Thyroid gland (tissue), 4 donors: ENCODE measurements around the gene AMPD2. TPM values are rescaled to one million over a fixed set of nuclear protein-coding genes. Genes with fewer than 3 reads are reported as not detected.
A peak's percentile ranks its signal among the peaks of the same experiment; 100 is the strongest.

Experiments
- DNase-seq, 2 donors: peaks; one replicate each; pipeline ENCODE4 v3.0.0-alpha.2; 2019
- H3K27ac ChIP-seq, 3 donors: fragments of 200-600 bp; sonication (generic); 1 replicate in 2 of 3; 2 replicates in 1 of 3; pipeline ENCODE4 v1.5.1; 2016 to 2019; ENCODE audit warnings: mild to moderate bottlenecking in 1 of 3, moderate library complexity in 1 of 3
- H3K27me3 ChIP-seq: fragments of 200-600 bp; sonication (generic); one replicate; pipeline ENCODE4 v1.5.1; 2019
- H3K36me3 ChIP-seq, 2 donors: fragments of 200-600 bp; sonication (generic); one replicate each; pipeline ENCODE4 v1.5.1; 2016 to 2019
- H3K4me1 ChIP-seq, 2 donors: fragments of 200-600 bp; sonication (generic); one replicate each; pipeline ENCODE4 v1.5.1; 2017 to 2019
- H3K4me3 ChIP-seq, 3 donors: fragments of 200-600 bp; sonication (generic); replicated peaks in 1 of 3; 1 replicate in 2 of 3; 2 replicates in 1 of 3; pipeline ENCODE4 v1.5.1; 2016; ENCODE audit warnings: mild to moderate bottlenecking in 1 of 3
- H3K9me3 ChIP-seq: fragments of 200-600 bp; sonication (generic); one replicate; pipeline ENCODE4 v1.5.1; 2017
- POLR2A ChIP-seq, 2 donors: fragments of 450-650 bp; IDR thresholded peaks; one replicate each; pipeline ENCODE4 v1.6.1; 2017; ENCODE audit warnings: antibody characterized with exemption in 2 of 2, mild to moderate bottlenecking in 2 of 2, moderate library complexity in 1 of 2
- WGBS, 2 donors: methylation state at CpG; one replicate each; pipeline ENCODE4 v1.1.5; 2017; 5-methylcytosine and 5-hydroxymethylcytosine counted together
- intact Hi-C: fragments of 100-400 bp; cut with DNase I; formaldehyde crosslinking; loops from one replicate; pipeline ENCODE4 v1.15.1; 2023
- total RNA-seq, 4 donors: library from RNA; depleted of rRNA; stranded (reverse); fragments of >200 nt; gene quantifications; one replicate each; pipeline ENCODE4 v1.2.3, GENCODE V29; 2016
- TF ChIP-seq, protein P1 (sequence below), 6 experiments: fragments of 200-600 bp in 3 of 6; fragments of 450-650 bp in 3 of 6; sonication (generic) in 3 of 6; IDR thresholded peaks; one replicate each; pipeline ENCODE4 v1.5.1; 2016 to 2019; ENCODE audit warnings: antibody characterized with exemption in 6 of 6, mild to moderate bottlenecking in 2 of 6, inconsistent platforms in 1 of 6, moderate library complexity in 1 of 6

The AMPD2 gene
- total RNA-seq = 10 to 100 TPM; 31.2 to 74.8 (median 46.8) TPM

DNA sequence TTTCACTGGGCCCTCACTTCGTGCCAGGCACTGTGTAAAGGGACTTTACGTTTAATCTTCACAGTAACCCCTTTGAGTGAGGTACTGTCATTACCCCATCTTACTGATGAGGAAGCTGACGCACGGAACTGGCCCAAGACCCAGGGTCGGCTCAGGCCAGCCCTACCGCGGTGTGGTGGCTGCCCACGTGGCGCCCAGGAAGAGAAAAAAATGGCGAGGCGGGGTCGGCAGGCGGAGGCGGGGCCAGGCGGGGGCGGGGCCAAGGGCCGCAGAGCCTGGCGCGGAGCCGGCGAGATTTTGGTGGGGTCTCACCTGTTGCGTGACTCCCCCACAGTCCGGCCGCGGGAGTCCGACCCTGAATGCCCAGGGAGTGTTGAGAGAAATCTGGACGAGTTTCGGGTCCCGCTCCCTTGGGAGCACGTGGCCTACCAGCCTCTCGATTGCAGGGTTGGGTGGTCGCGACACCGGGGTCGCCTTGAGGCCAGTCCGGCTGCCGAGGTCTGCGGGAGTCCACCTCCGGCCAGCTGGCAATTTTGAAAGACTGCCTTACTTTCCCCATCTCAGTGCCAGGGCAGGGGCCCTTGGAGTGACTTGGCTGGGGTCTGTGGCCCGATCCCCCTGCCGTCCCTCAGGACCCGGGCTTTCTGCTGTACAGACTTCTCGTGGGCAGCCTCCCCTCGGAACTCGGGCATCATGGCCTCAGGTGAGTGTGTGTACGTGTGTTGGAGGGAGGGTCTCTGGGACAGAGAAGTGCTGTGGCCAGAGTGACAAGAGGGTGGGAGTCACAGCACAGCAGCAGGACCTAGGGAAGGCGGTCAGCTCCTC is at the start of gene AMPD2, which contains the start of gene GNAT2:
Gene AMPD2, plus strand, starts transcription at position 262 of the 825 bp plus-strand sequence. CDS start 1,339 bp downstream, outside the sequence.
Gene GNAT2, minus strand, starts transcription at position 41 of the 825 bp plus-strand sequence. CDS start 6,746 bp downstream, outside the sequence.
- Histone ChIP-seq H3K27ac (peak within 1 kb of the TSS; percentile 65 to 82 (median 74)), H3K4me3 (peak within 1 kb of the TSS; percentile 23 to 70 (median 57)), H3K9me3 (no peaks in the 10 kb centered on the region), H3K27me3 (no peaks in the 10 kb centered on the region), H3K36me3 (no peaks in the 10 kb centered on the region), H3K4me1 (peaks cover 9 to 20% of the 10 kb centered on the region in 2 donors)
- intact Hi-C loops = no loop called here
- peak; percentile 68 to 71 for DNase-seq
- WGBS, 2 donors = 1% methylated on average over 13 to 31 of the region's 47 CpGs
- TF ChIP-seq, protein P1, sequence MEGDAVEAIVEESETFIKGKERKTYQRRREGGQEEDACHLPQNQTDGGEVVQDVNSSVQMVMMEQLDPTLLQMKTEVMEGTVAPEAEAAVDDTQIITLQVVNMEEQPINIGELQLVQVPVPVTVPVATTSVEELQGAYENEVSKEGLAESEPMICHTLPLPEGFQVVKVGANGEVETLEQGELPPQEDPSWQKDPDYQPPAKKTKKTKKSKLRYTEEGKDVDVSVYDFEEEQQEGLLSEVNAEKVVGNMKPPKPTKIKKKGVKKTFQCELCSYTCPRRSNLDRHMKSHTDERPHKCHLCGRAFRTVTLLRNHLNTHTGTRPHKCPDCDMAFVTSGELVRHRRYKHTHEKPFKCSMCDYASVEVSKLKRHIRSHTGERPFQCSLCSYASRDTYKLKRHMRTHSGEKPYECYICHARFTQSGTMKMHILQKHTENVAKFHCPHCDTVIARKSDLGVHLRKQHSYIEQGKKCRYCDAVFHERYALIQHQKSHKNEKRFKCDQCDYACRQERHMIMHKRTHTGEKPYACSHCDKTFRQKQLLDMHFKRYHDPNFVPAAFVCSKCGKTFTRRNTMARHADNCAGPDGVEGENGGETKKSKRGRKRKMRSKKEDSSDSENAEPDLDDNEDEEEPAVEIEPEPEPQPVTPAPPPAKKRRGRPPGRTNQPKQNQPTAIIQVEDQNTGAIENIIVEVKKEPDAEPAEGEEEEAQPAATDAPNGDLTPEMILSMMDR (IDR thresholded peaks at IDR 0.05) = no peak
- peak in 1 of 2 donors; percentile 30 for TF ChIP-seq POLR2A (IDR thresholded peaks at IDR 0.05)

DNA sequence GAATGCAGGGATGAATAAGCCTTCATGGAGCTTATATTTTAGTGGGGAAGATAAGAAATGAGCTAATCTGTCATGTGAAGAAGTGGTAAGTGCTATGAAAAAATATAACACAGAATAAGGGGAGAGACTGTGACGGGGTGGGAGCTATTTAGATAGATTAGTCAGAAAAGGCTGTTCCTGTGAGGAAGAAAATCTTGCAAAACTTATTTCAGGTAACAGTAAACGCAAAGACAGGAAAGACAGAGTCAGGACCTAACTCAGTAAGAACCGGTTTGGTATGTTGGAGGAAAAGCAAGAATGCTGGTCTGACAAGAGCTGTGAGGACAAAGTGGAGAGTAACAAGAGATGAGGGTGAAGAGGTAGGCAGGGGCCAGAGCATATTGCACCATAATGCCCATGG is 49.2 kb upstream of the AMPD2 start:
- WGBS, 2 donors = 21 to 34% methylated on average over 3 of the region's 3 CpGs
- Histone ChIP-seq H3K4me1 (peaks cover 18 to 23% of the 10 kb centered on the region in 2 donors), H3K27ac (peak overlapping the region; percentile 24 to 67 (median 63)), H3K9me3 (no peaks in the 10 kb centered on the region), H3K4me3 (no peak overlapping the region), H3K27me3 (no peaks in the 10 kb centered on the region), H3K36me3 (no peaks in the 10 kb centered on the region)
- TF ChIP-seq, protein P1 (IDR thresholded peaks at IDR 0.05) = no peak
- peak in 1 of 2 donors; percentile 10 for TF ChIP-seq POLR2A (IDR thresholded peaks at IDR 0.05)
- intact Hi-C loops = no loop called here
- peak; percentile 50 to 54 for DNase-seq

DNA sequence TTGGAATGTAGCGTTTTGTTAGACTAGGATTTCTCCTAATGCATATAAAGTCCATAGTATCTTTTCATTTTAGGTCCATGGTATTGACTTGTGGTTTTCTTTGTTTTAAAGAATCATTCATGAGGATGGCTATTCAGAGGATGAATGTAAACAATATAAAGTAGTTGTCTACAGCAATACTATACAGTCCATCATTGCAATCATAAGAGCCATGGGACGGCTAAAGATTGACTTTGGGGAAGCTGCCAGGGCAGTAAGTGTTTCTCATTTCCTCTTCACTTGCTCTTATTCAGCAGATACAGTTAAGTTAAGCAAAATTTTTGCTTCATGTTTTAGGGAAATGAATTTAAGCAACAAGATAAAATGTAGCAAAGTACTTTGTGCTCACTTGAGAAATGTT is 45.9 kb upstream of the AMPD2 start:
- no peak overlapping the region for H3K27ac ChIP-seq
- TF ChIP-seq, protein P1 (IDR thresholded peaks at IDR 0.05) = no peak
- no peak for TF ChIP-seq POLR2A (IDR thresholded peaks at IDR 0.05)
- peaks cover 18 to 23% of the 10 kb centered on the region in 2 donors for H3K4me1 ChIP-seq
- no peak for DNase-seq
- H3K4me3 ChIP-seq = no peak overlapping the region
- no peaks in the 10 kb centered on the region for H3K9me3 ChIP-seq
- no peaks in the 10 kb centered on the region for H3K27me3 ChIP-seq
- no peaks in the 10 kb centered on the region for H3K36me3 ChIP-seq
- intact Hi-C loops = no loop called here
- WGBS, 2 donors = 65 to 70% methylated on average over 2 of the region's 2 CpGs

DNA sequence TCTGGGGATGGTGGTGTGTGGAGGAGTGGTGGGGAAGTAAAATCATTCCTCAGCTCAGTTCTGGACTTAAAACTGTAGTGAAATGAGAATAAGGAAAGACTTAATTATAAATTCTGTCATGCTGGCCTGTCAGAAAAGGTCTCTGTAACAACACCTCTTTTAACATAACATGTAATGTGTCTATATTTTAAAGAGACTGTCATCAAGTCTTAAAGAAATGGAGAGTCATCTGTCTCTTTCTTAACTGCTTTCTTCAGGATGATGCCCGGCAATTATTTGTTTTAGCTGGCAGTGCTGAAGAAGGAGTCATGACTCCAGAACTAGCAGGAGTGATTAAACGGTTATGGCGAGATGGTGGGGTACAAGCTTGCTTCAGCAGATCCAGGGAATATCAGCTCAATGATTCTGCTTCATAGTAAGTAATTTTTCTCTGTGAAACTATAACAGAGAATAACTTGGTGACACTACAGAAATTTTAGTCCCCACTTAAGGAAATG is 40.6 kb upstream of the AMPD2 start:
- DNase-seq = no peak
- intact Hi-C loops = no loop called here
- Histone ChIP-seq H3K27me3 (no peaks in the 10 kb centered on the region), H3K4me3 (no peak overlapping the region), H3K4me1 (no peaks in the 10 kb centered on the region), H3K36me3 (peaks cover 7 to 16% of the 10 kb centered on the region in 2 donors), H3K9me3 (no peaks in the 10 kb centered on the region), H3K27ac (no peak overlapping the region)
- no peak for TF ChIP-seq POLR2A (IDR thresholded peaks at IDR 0.05)
- WGBS, 2 donors = 87 to 90% methylated on average over 3 of the region's 3 CpGs

DNA sequence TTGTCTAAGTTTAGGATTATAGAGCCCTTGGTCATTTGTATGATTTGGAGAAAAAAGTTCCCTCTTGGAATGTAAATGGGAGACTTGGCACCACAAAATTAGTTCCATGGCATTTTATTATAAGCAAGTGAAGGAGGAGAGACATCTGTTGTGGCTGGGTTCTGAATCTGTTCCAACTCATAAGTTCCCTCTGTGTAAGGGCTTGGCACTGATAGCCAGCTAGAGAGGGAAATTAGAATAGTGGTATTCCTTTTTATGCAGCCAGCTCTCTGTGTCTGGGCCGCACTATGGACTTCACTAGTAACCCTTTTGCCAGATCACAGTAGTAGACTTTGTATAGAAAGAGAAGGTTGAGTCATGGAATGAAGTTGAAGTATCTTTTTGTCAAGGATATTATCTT is 40.1 kb upstream of the AMPD2 start:
- no peak overlapping the region for H3K4me3 ChIP-seq
- intact Hi-C loops = no loop called here
- H3K27ac ChIP-seq = no peak overlapping the region
- no peaks in the 10 kb centered on the region for H3K9me3 ChIP-seq
- no peak for TF ChIP-seq POLR2A (IDR thresholded peaks at IDR 0.05)
- TF ChIP-seq, protein P1 (IDR thresholded peaks at IDR 0.05) = no peak
- H3K27me3 ChIP-seq = no peaks in the 10 kb centered on the region
- H3K36me3 ChIP-seq = peaks cover 7 to 17% of the 10 kb centered on the region in 2 donors
- H3K4me1 ChIP-seq = no peaks in the 10 kb centered on the region
- no peak for DNase-seq
- WGBS, 2 donors = 86 to 100% methylated on average over 1 of the region's 1 CpG
